Upper lobe of left lung (tissue), 6 donors: ENCODE results near the gene CLDN1. TPM values are rescaled to one million over a fixed set of nuclear protein-coding genes. Genes with fewer than 3 reads are reported as not detected.

Source experiments
- ATAC-seq, 2 donors: fragments of 200-7000 bp; cut with Tn5 transposase; one replicate each; pipeline ENCODE4 v1.9.1; 2022; ENCODE audit warnings: mild to moderate bottlenecking in 2 of 2, moderate library complexity in 2 of 2; ENCODE audit not compliant: low FRiP score in 2 of 2
- DNase-seq, 2 donors: peaks; one replicate each; pipeline ENCODE4 v3.0.0-alpha.2; 2019 to 2020
- H3K27ac ChIP-seq, 4 donors: fragments of 200-600 bp; sonication (generic); one replicate each; pipeline ENCODE4 v1.5.1; 2016 to 2019
- H3K27me3 ChIP-seq, 4 donors: fragments of 200-600 bp; sonication (generic); one replicate each; pipeline ENCODE4 v1.5.1; 2017 to 2019
- H3K36me3 ChIP-seq, 4 donors: fragments of 200-600 bp; sonication (generic); one replicate each; pipeline ENCODE4 v1.5.1; 2016 to 2019
- H3K4me1 ChIP-seq, 4 donors: fragments of 200-600 bp; sonication (generic); one replicate each; pipeline ENCODE4 v1.5.1; 2018 to 2019
- H3K4me3 ChIP-seq, 4 donors: fragments of 200-600 bp; sonication (generic); one replicate each; pipeline ENCODE4 v1.5.1; 2017 to 2019; ENCODE audit warnings: mild to moderate bottlenecking in 2 of 4, moderate library complexity in 1 of 4
- H3K9me3 ChIP-seq, 4 donors: fragments of 200-600 bp; sonication (generic); one replicate each; pipeline ENCODE4 v1.5.1; 2018 to 2019
- CTCF ChIP-seq, 6 experiments: fragments of 450-650 bp in 4 of 6; fragments of 200-600 bp in 2 of 6; sonication (generic) in 2 of 6; IDR thresholded peaks; one replicate each; pipeline ENCODE4 v1.5.1; 2016 to 2019; ENCODE audit warnings: antibody characterized with exemption in 6 of 6
- EP300 ChIP-seq, 4 donors: sonication (generic); formaldehyde crosslinking; IDR thresholded peaks; one replicate each; pipeline ENCODE4 v1.5.1; 2017; ENCODE audit warnings: antibody characterized with exemption in 4 of 4, control low read depth in 2 of 4
- POLR2A ChIP-seq, 4 donors: fragments of 450-650 bp; IDR thresholded peaks; one replicate each; pipeline ENCODE4 v1.5.1; 2016 to 2017; ENCODE audit warnings: antibody characterized with exemption in 4 of 4, mild to moderate bottlenecking in 2 of 4
- POLR2AphosphoS5 ChIP-seq, 2 donors: sonication (generic); formaldehyde crosslinking; IDR thresholded peaks; one replicate each; pipeline ENCODE4 v1.5.1; 2017; ENCODE audit warnings: antibody characterized with exemption in 2 of 2
- WGBS, 2 donors: methylation state at CpG; one replicate each; pipeline ENCODE4 v1.1.5; 2017 to 2018; 5-methylcytosine and 5-hydroxymethylcytosine counted together
- total RNA-seq, 6 donors: library from RNA; depleted of rRNA in 4 of 6; stranded (reverse); fragments of >200 nt in 4 of 6; gene quantifications; one replicate each; pipeline versions ENCODE4 v1.1.0 to v1.2.1, GENCODE V29; 2016 to 2021
- donor health status: DM: no; HTN: no; CAD: no; lungs with moderate emphysema.
- donor health status: DM: no; HTN: yes; CAD: no; lungs with severe emphysema.

CLDN1 gene
- total RNA-seq, 6 donors from 2014 or later, result 2.7 to 26.8 (median 11.2) TPM

- Histone ChIP-seq H3K4me3 (no peak overlapping the region), H3K27me3 (no peaks in the 10 kb centered on the region), H3K9me3 (no peaks in the 10 kb centered on the region), H3K36me3 (no peaks in the 10 kb centered on the region), H3K27ac (no peak overlapping the region), H3K4me1 (peaks cover 0 to 1% (median 0%) of the 10 kb centered on the region in 4 donors)
- no peak for ATAC-seq
- TF ChIP-seq EP300 (IDR thresholded peaks at IDR 0.05), result no peak
- TF ChIP-seq CTCF (IDR thresholded peaks at IDR 0.05), result no peak
- TF ChIP-seq POLR2AphosphoS5 (IDR thresholded peaks at IDR 0.05), result no peak
- no peak for TF ChIP-seq POLR2A (IDR thresholded peaks at IDR 0.05)
- DNase-seq, result no peak
- 70 to 75% methylated on average over 1 of the region's 1 CpG for WGBS, 2 donors
Measured at GRCh38 chr3:190266913-190267290, 55.3 kb downstream of the CLDN1 start.

- Histone ChIP-seq H3K9me3 (no peaks in the 10 kb centered on the region), H3K27ac (no peak overlapping the region), H3K27me3 (no peaks in the 10 kb centered on the region), H3K4me3 (no peak overlapping the region), H3K36me3 (no peaks in the 10 kb centered on the region), H3K4me1 (peaks cover 0 to 6% (median 0%) of the 10 kb centered on the region in 4 donors)
- DNase-seq, result no peak
- ATAC-seq, result no peak
- TF ChIP-seq EP300 (IDR thresholded peaks at IDR 0.05) (no peak), CTCF (IDR thresholded peaks at IDR 0.05) (no peak), POLR2AphosphoS5 (IDR thresholded peaks at IDR 0.05) (no peak), POLR2A (IDR thresholded peaks at IDR 0.05) (no peak)
Measured at GRCh38 chr3:190266265-190266912, 55.9 kb downstream of the CLDN1 start.

GRCh38 chr3:190265796-190266195, 56.5 kb downstream of the CLDN1 start:
- H3K4me1 ChIP-seq, result peaks cover 0 to 7% (median 0%) of the 10 kb centered on the region in 4 donors
- no peak overlapping the region for H3K4me3 ChIP-seq
- H3K36me3 ChIP-seq, result no peaks in the 10 kb centered on the region
- TF ChIP-seq EP300 (IDR thresholded peaks at IDR 0.05) (no peak), POLR2A (IDR thresholded peaks at IDR 0.05) (no peak), CTCF (IDR thresholded peaks at IDR 0.05) (no peak), POLR2AphosphoS5 (IDR thresholded peaks at IDR 0.05) (no peak)
- DNase-seq (no peak), ATAC-seq (peak in 1 of 2 donors; percentile 22)
- WGBS, 2 donors, result 49 to 61% methylated on average over 3 of the region's 3 CpGs
- H3K27me3 ChIP-seq, result no peaks in the 10 kb centered on the region
- H3K9me3 ChIP-seq, result no peaks in the 10 kb centered on the region
- H3K27ac ChIP-seq, result no peak overlapping the region

- Histone ChIP-seq H3K4me1 (peaks cover 0 to 7% (median 0%) of the 10 kb centered on the region in 4 donors), H3K4me3 (no peak overlapping the region), H3K27ac (no peak overlapping the region), H3K9me3 (no peaks in the 10 kb centered on the region), H3K27me3 (no peaks in the 10 kb centered on the region), H3K36me3 (no peaks in the 10 kb centered on the region)
- DNase-seq (no peak), ATAC-seq (no peak)
- TF ChIP-seq EP300 (IDR thresholded peaks at IDR 0.05) (no peak), CTCF (IDR thresholded peaks at IDR 0.05) (no peak), POLR2AphosphoS5 (IDR thresholded peaks at IDR 0.05) (no peak), POLR2A (IDR thresholded peaks at IDR 0.05) (no peak)
- 81 to 88% methylated on average over 1 of the region's 1 CpG for WGBS, 2 donors
Measured at GRCh38 chr3:190265126-190265525, 57.1 kb downstream of the CLDN1 start.

- no peak for TF ChIP-seq CTCF (IDR thresholded peaks at IDR 0.05)
- no peak for TF ChIP-seq EP300 (IDR thresholded peaks at IDR 0.05)
- no peak for TF ChIP-seq POLR2AphosphoS5 (IDR thresholded peaks at IDR 0.05)
- DNase-seq, result no peak
- ATAC-seq, result no peak
Measured at GRCh38 chr3:190261740-190262139, 60.5 kb downstream of the CLDN1 start.

More at GRCh38 chr3:190261740-190262139, 60.5 kb downstream of the CLDN1 start:
- Histone ChIP-seq H3K27me3 (no peaks in the 10 kb centered on the region), H3K4me1 (peaks cover 0 to 7% (median 0%) of the 10 kb centered on the region in 4 donors), H3K9me3 (no peaks in the 10 kb centered on the region), H3K36me3 (no peaks in the 10 kb centered on the region), H3K4me3 (no peak overlapping the region), H3K27ac (peak overlapping the region in 1 of 4 donors; percentile 32)
